Measurements from ENCODE around the gene NCKAP1.

DNA sequence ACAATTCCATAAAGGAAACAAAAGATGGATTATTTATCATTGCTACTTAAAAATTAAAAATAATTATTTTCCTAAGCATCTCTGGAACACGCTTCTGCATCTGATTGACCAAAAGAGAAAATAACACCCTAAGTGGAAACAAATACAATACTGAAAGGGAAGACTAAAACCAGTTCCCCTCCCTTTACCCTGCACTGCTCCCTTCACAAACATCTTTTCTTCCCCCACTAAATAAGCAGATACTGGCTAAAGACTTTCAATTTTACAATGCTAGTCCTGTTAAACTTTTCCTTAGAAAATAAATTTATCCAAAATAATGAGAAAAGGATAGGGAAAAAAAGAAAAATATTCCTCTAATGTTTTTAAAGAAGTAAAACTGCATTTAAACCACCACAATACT is 4.3 kb downstream of the NCKAP1 start:
- TF ChIP-seq POLR2A (IDR thresholded peaks at IDR 0.05; ENCODE audit: extremely low read depth, insufficient read length) = no peak
- TF ChIP-seq, protein P1, sequence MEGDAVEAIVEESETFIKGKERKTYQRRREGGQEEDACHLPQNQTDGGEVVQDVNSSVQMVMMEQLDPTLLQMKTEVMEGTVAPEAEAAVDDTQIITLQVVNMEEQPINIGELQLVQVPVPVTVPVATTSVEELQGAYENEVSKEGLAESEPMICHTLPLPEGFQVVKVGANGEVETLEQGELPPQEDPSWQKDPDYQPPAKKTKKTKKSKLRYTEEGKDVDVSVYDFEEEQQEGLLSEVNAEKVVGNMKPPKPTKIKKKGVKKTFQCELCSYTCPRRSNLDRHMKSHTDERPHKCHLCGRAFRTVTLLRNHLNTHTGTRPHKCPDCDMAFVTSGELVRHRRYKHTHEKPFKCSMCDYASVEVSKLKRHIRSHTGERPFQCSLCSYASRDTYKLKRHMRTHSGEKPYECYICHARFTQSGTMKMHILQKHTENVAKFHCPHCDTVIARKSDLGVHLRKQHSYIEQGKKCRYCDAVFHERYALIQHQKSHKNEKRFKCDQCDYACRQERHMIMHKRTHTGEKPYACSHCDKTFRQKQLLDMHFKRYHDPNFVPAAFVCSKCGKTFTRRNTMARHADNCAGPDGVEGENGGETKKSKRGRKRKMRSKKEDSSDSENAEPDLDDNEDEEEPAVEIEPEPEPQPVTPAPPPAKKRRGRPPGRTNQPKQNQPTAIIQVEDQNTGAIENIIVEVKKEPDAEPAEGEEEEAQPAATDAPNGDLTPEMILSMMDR (IDR thresholded peaks at IDR 0.05; ENCODE audit: low read depth, low read length) = no peak
- TF ChIP-seq, protein P2, sequence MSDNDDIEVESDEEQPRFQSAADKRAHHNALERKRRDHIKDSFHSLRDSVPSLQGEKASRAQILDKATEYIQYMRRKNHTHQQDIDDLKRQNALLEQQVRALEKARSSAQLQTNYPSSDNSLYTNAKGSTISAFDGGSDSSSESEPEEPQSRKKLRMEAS (IDR thresholded peaks at IDR 0.05; ENCODE audit: low read depth, low read length) = no peak
